GM13976 (cell line): ENCODE results near the gene CSRP1.
"Not testable (repeated sequence)": the region's sequence is repeated elsewhere in the genome, so short reads cannot be mapped to it uniquely, and the experiment has no call there.

Experiments used
- DNase-seq: peaks from one replicate; pipeline ENCODE4 v3.0.0; 2012; ENCODE audit warnings: low spot score
- in situ Hi-C: fragments of 300-500 bp; cut with MboI; formaldehyde crosslinking; loops from one replicate; pipeline ENCODE4 v1.12.0; 2022; ENCODE audit warnings: low sequenced_read_pairs, mixed read lengths, inconsistent platforms; ENCODE audit not compliant: unreplicated experiment
- TF ChIP-seq, protein P1 (sequence below): IDR thresholded peaks from 2 replicates; pipeline ENCODE4 v1.5.1; 2012; ENCODE audit warnings: borderline replicate concordance, mild to moderate bottlenecking; ENCODE audit not compliant: insufficient read depth; ENCODE audit errors: extremely low read depth, missing control alignments, control extremely low read depth

Gene CSRP1

DNA sequence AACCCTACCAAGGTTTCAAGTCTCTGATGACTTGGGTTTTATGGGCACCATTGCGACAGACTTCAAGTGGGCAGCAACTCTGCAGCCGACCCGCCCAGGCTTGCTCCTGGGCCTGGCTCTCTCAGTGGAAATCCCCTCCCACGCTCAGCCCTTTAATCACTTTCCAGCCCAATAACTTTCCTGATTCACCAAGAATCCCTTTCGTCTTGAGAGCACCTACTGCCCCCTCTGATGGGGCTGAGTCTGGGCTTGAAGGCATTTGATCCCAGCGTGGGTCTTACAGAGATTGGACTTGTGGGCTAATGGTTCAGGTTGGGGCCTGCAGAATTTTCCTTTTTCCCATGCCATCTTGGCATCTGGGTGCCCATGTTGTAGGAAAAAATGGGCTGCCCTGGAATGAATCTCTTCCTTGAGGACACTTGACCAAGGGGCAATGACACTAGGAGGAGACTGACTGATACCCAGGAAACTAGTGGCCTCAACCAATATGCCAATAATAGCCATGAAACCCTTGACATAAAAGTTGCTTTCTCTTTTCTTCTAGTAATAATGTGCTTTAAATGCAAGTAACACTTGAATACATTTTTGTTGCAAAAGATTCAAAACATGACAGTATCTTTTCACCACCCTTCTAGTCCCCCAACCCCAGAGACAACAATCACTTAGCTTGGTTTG, 30.1 kb downstream of the CSRP1 start:
- in situ Hi-C loops: no loop called here
- TF ChIP-seq, protein P1, sequence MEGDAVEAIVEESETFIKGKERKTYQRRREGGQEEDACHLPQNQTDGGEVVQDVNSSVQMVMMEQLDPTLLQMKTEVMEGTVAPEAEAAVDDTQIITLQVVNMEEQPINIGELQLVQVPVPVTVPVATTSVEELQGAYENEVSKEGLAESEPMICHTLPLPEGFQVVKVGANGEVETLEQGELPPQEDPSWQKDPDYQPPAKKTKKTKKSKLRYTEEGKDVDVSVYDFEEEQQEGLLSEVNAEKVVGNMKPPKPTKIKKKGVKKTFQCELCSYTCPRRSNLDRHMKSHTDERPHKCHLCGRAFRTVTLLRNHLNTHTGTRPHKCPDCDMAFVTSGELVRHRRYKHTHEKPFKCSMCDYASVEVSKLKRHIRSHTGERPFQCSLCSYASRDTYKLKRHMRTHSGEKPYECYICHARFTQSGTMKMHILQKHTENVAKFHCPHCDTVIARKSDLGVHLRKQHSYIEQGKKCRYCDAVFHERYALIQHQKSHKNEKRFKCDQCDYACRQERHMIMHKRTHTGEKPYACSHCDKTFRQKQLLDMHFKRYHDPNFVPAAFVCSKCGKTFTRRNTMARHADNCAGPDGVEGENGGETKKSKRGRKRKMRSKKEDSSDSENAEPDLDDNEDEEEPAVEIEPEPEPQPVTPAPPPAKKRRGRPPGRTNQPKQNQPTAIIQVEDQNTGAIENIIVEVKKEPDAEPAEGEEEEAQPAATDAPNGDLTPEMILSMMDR: no peak
- no peak for DNase-seq

DNA sequence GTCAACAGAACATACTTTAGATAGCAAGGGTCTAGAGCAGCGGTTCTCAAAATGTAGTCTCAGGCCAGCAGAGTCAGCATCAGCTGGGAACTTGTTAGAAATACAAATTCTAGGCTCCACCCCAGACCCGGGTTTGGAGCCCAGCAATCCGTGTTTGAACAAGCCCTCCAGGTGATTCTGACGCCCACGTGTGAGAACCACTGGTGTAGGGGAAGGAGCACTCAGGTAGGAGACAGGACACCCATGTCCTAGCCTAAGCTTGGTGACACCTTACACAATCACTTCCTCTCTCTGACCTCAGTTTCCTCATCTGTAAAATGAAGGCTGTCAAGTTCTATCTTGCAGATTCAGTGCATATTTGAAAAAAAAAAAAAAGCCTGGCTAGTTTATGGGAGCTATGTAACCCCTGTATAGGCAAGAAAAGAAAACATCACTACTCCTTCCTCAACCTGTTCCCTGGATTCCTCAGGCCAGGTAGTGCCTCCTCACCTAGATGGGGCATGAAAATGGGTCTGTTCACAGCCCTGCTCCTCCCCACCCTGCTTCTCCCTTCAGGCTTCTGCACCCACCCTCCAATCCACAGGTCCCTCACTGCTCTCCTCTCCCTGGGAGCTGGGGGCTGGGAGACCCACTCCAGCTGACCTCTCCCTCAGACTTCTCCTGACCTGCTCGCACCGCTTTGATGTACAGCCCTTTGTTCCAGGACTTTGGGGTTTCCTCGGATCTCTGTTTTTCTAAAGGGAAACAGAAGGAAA, 30.8 kb downstream of the CSRP1 start:
- in situ Hi-C loops: no loop called here
- no peak for DNase-seq
- TF ChIP-seq, protein P1: no peak

DNA sequence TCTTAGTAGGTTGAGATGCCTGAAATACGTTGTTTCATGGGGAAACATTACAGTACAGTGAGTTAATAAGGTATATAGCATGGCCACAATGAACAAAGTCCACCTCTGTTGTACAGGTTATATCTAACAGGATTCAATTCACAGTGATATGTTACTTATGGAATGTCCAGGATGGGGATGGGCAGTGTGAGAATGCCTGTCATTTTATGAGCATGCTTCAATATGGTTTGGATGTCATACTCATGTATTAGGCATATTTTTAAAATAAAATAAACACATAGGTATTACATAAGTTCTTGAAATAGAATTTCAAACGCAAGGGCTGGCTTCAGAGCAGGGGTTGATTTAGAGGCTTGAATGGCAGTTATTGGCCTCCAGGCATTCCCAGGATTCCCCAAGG, 31.8 kb downstream of the CSRP1 start:
- in situ Hi-C loops: no loop called here
- TF ChIP-seq, protein P1: no peak
- no peak for DNase-seq

DNA sequence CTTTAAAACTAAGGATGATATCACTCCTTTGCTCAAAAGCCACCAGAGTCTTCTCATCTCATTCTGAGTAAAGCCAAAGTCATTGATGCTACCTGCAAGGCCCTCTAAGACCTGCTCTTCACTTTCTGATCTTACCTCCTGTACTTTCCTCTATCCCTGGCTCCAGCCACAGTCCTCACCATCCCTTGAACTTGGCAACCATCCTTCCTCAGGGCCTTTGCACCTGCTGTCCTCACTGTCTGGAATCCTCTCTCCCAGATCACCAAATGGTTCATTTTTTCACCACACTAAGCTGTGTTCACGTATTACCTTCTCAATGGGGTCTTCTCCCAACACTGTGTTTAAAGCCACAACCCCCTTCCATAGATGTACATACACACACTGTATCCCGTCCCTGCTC, 33.6 kb downstream of the CSRP1 start:
- no peak for DNase-seq
- TF ChIP-seq, protein P1: no peak
- in situ Hi-C loops: no loop called here

- DNase-seq, in situ Hi-C loops: not testable (repeated sequence)
These were observed 34.6 kb downstream of the CSRP1 start for GRCh38 chr1:201472321-201472720.

DNA sequence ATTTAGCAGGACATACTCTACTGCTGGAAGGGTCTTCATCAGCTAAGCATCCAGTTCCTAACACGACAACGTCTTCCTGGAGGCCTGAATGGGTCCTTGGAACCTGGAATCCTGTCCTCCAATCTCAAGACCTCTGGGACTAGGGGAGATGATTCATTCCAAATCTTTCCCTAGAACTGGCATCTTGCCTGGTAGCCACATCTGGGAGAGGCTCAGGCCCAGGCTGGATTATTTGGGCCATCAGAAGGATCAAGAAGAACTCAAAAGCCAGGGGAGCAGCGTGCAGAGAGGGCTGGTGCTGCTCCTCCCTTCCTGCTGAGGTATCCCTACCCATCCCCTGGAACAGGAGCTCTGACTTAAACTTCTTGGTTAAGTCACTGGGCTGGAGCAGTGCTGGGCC, 35.2 kb downstream of the CSRP1 start:
- DNase-seq: no peak
- TF ChIP-seq, protein P1: no peak
- in situ Hi-C loops: no loop called here

GRCh38 chr1:201470581-201470980, 36.3 kb downstream of the CSRP1 start:
- in situ Hi-C loops: no loop called here
- TF ChIP-seq, protein P1: no peak
- DNase-seq: no peak
